A549 (cell line): ENCODE measurements around the gene VWF. TPM values are rescaled to one million over a fixed set of nuclear protein-coding genes. Genes with fewer than 3 reads are reported as not detected.
"Not testable (repeated sequence)": the region's sequence is repeated elsewhere in the genome, so short reads cannot be mapped to it uniquely, and the experiment has no call there.

Experiments used
- ATAC-seq, 2 experiments: fragments of 200-7000 bp in 1 of 2; fragments of >200 bp in 1 of 2; cut with Nextera tagmentation in 1 of 2; cut with Tn5 transposase in 1 of 2; 3 replicates each; pipeline versions ENCODE4 v1.8.0 to v1.9.1; 2018 to 2020; ENCODE audit warnings: mild to moderate bottlenecking in 1 of 2, moderate library complexity in 1 of 2
- CTCF ChIA-PET: fragments of 300-600 bp; sonication (Branson Sonifier 250); formaldehyde crosslinking; extraction: SDS; loops from one replicate; lab custom pipeline; 2021; ENCODE audit warnings: antibody characterized with exemption, inconsistent platforms; lab: Yijun Ruan, JAX
- POLR2A ChIA-PET: fragments of 350-600 bp; formaldehyde crosslinking; extraction: SDS; loops from one replicate; lab custom pipeline; 2021; ENCODE audit warnings: antibody characterized with exemption, inconsistent platforms; lab: Yijun Ruan, JAX
- DNase-seq, 2 experiments: peaks; one replicate each; pipeline versions ENCODE4 v3.0.0 to v3.0.0-alpha.2; 2011 to 2016; ENCODE audit warnings: low read depth in 1 of 2, low spot score in 1 of 2
- FAIRE-seq: peaks from 2 replicates; lab custom pipeline; 2011; peaks lifted over from hg19 to GRCh38; lab: Jason Lieb, UNC
- H3K27ac ChIP-seq, 2 experiments: fragments of >200 bp; sonication (Bioruptor Twin); formaldehyde crosslinking; 3 replicates each; pipeline ENCODE4 v1.5.1; 2016 to 2017
- H3K4me1 ChIP-seq: fragments of >200 bp; sonication (Bioruptor Twin); formaldehyde crosslinking; 3 replicates; pipeline ENCODE4 v1.6.1; 2016
- H3K4me2 ChIP-seq: fragments of >200 bp; sonication (Bioruptor Twin); formaldehyde crosslinking; 3 replicates; pipeline ENCODE4 v1.6.1; 2016
- H3K4me3 ChIP-seq: fragments of >200 bp; sonication (Bioruptor Twin); formaldehyde crosslinking; 3 replicates; pipeline ENCODE4 v1.5.1; 2016
- H3K9me3 ChIP-seq: fragments of >200 bp; sonication (Bioruptor Twin); formaldehyde crosslinking; 3 replicates; pipeline ENCODE4 v1.6.1; 2016
- CBX2 ChIP-seq: fragments of 200-600 bp; sonication (generic); IDR thresholded peaks from 2 replicates; pipeline ENCODE4 v1.6.1; 2016; ENCODE audit warnings: low read depth, mild to moderate bottlenecking, borderline replicate concordance
- CHD2 ChIP-seq: fragments of 150-350 bp; IDR thresholded peaks from 2 replicates; pipeline ENCODE4 v1.6.1; 2014; ENCODE audit warnings: low read length; ENCODE audit not compliant: partially characterized antibody
- CHD4 ChIP-seq: fragments of 200-600 bp; sonication (generic); IDR thresholded peaks from 2 replicates; pipeline ENCODE4 v1.6.1; 2016; ENCODE audit warnings: antibody characterized with exemption, mild to moderate bottlenecking, borderline replicate concordance
- EHMT2 ChIP-seq: fragments of 200-600 bp; sonication (generic); IDR thresholded peaks from 2 replicates; pipeline ENCODE4 v1.6.1; 2016; ENCODE audit warnings: antibody characterized with exemption, low read depth, mild to moderate bottlenecking, moderate library complexity
- FOSB ChIP-seq: fragments of 250-450 bp; sonication (Bioruptor Pico); IDR thresholded peaks from 2 replicates; pipeline ENCODE4 v1.5.0; 2020; ENCODE audit warnings: mild to moderate bottlenecking, moderate library complexity
- HEYL ChIP-seq: fragments of 250-450 bp; sonication (Bioruptor Pico); IDR thresholded peaks from 2 replicates; pipeline ENCODE4 v1.8.0; 2021; ENCODE audit warnings: mild to moderate bottlenecking, moderate library complexity
- HMGXB4 ChIP-seq: fragments of 250-450 bp; sonication (Bioruptor Pico); IDR thresholded peaks from 2 replicates; pipeline ENCODE4 v1.5.0; 2021; ENCODE audit warnings: mild to moderate bottlenecking, moderate library complexity, borderline replicate concordance
- HOXB13 ChIP-seq: fragments of 250-450 bp; sonication (Bioruptor Pico); IDR thresholded peaks from 2 replicates; pipeline ENCODE4 v1.5.0; 2020; ENCODE audit warnings: low read depth, mild to moderate bottlenecking, moderate library complexity
- KDM1A ChIP-seq: fragments of 200-600 bp; sonication (generic); IDR thresholded peaks from 2 replicates; pipeline ENCODE4 v1.6.1; 2016; ENCODE audit warnings: low read depth, mild to moderate bottlenecking
- MAZ ChIP-seq: fragments of 150-350 bp; IDR thresholded peaks from 2 replicates; pipeline ENCODE4 v1.6.1; 2014; ENCODE audit warnings: antibody characterized with exemption, low read depth, low read length, borderline replicate concordance
- NR3C1 ChIP-seq: fragments of >200 bp; sonication (Bioruptor Twin); formaldehyde crosslinking; IDR thresholded peaks from 3 replicates; pipeline ENCODE4 v1.6.1; 2017
- PBX3 ChIP-seq: IDR thresholded peaks from 2 replicates; pipeline ENCODE4 v1.6.1; 2012
- PHF8 ChIP-seq: fragments of 200-600 bp; sonication (generic); IDR thresholded peaks from 2 replicates; pipeline ENCODE4 v1.6.1; 2016; ENCODE audit warnings: low read depth, mild to moderate bottlenecking, antibody characterized with exemption, moderate library complexity, borderline replicate concordance
- RFX5 ChIP-seq: fragments of 450-650 bp; IDR thresholded peaks from 2 replicates; pipeline ENCODE4 v1.7.1; 2014; ENCODE audit warnings: antibody characterized with exemption, mild to moderate bottlenecking, moderate library complexity
- SMC3 ChIP-seq: fragments of >200 bp; sonication (Bioruptor Twin); formaldehyde crosslinking; IDR thresholded peaks from 3 replicates; pipeline ENCODE4 v1.6.1; 2018; ENCODE audit warnings: inconsistent platforms
- SREBF2 ChIP-seq: fragments of 450-650 bp; IDR thresholded peaks from 2 replicates; pipeline ENCODE4 v1.6.1; 2014; ENCODE audit warnings: mild to moderate bottlenecking, moderate library complexity
- USF2 ChIP-seq: fragments of 450-650 bp; IDR thresholded peaks from 2 replicates; pipeline ENCODE4 v1.6.1; 2014; ENCODE audit warnings: antibody characterized with exemption
- ZC3H11A ChIP-seq: fragments of 450-650 bp; IDR thresholded peaks from 2 replicates; pipeline ENCODE4 v1.6.1; 2014; ENCODE audit warnings: antibody characterized with exemption, mild to moderate bottlenecking
- ZFP36 ChIP-seq: fragments of 450-650 bp; IDR thresholded peaks from 2 replicates; pipeline ENCODE4 v1.6.1; 2014; ENCODE audit warnings: borderline replicate concordance; ENCODE audit not compliant: partially characterized antibody
- ZNF302 ChIP-seq: fragments of 250-450 bp; sonication (Bioruptor Pico); IDR thresholded peaks from 2 replicates; pipeline ENCODE4 v1.9.0; 2021; ENCODE audit warnings: inconsistent platforms, mild to moderate bottlenecking, moderate library complexity
- ZSCAN20 ChIP-seq: fragments of 250-450 bp; sonication (Bioruptor Pico); IDR thresholded peaks from 2 replicates; pipeline ENCODE4 v1.8.0; 2022; ENCODE audit warnings: mild to moderate bottlenecking, moderate library complexity
- WGBS: methylation state at CpG from one replicate; pipeline ENCODE4 v1.1.6; 2017; ENCODE audit errors: missing lambda C conversion rate; 5-methylcytosine and 5-hydroxymethylcytosine counted together
- polyA plus RNA-seq, 4 experiments: library from polyadenylated mRNA; depleted of rRNA in 3 of 4; stranded (reverse); fragments of >200 nt; fragmentation: RNase III in 1 of 4; extraction: RNeasy Plus Mini Kit Qiagen cat#74134 plus additional on column Dnase treatment in 1 of 4; gene quantifications; 2 replicates in 3 of 4; 3 replicates in 1 of 4; pipeline ENCODE4 v1.2.3, GENCODE V29; 2011 to 2017
- TF ChIP-seq, protein P1 (sequence below): fragments of 250-450 bp; sonication (Bioruptor Pico); IDR thresholded peaks from 2 replicates; pipeline ENCODE4 v1.5.0; 2020; ENCODE audit warnings: low read depth, mild to moderate bottlenecking, moderate library complexity

VWF gene
- polyA plus RNA-seq, 2 of the 4 experiments (the other 2 are of a cell fraction), result 0.01 TPM; not detected in 1

GRCh38 chr12:6157482-6157881, 33.0 kb upstream of the VWF start:
- H3K4me3 ChIP-seq, result no peak overlapping the region
- no peaks in the 10 kb centered on the region for H3K4me1 ChIP-seq
- DNase-seq, result no peak
- no peak for FAIRE-seq
- no peaks in the 10 kb centered on the region for H3K9me3 ChIP-seq
- TF ChIP-seq RFX5, result no peak
- TF ChIP-seq, protein P1, sequence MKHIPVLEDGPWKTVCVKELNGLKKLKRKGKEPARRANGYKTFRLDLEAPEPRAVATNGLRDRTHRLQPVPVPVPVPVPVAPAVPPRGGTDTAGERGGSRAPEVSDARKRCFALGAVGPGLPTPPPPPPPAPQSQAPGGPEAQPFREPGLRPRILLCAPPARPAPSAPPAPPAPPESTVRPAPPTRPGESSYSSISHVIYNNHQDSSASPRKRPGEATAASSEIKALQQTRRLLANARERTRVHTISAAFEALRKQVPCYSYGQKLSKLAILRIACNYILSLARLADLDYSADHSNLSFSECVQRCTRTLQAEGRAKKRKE, result no peak
- no peak for TF ChIP-seq CHD4
- TF ChIP-seq KDM1A, result no peak
- TF ChIP-seq HMGXB4 (CRISPR knock-in tag), result no peak
- no peak for TF ChIP-seq CBX2
- no peak for TF ChIP-seq USF2
- no peak for TF ChIP-seq HOXB13 (CRISPR knock-in tag)
- TF ChIP-seq ZFP36, result no peak
- TF ChIP-seq CHD2, result no peak
- no peak for TF ChIP-seq FOSB (CRISPR knock-in tag)
- TF ChIP-seq HEYL (CRISPR knock-in tag), result no peak
- no peak for TF ChIP-seq SREBF2
- H3K27ac ChIP-seq, result no peak overlapping the region
- POLR2A ChIA-PET, result no interaction called here
- no peak for ATAC-seq
- CTCF ChIA-PET, result no interaction called here
- 77% methylated on average over 4 of the region's 4 CpGs for WGBS
- no peak overlapping the region for H3K4me2 ChIP-seq

DNA sequence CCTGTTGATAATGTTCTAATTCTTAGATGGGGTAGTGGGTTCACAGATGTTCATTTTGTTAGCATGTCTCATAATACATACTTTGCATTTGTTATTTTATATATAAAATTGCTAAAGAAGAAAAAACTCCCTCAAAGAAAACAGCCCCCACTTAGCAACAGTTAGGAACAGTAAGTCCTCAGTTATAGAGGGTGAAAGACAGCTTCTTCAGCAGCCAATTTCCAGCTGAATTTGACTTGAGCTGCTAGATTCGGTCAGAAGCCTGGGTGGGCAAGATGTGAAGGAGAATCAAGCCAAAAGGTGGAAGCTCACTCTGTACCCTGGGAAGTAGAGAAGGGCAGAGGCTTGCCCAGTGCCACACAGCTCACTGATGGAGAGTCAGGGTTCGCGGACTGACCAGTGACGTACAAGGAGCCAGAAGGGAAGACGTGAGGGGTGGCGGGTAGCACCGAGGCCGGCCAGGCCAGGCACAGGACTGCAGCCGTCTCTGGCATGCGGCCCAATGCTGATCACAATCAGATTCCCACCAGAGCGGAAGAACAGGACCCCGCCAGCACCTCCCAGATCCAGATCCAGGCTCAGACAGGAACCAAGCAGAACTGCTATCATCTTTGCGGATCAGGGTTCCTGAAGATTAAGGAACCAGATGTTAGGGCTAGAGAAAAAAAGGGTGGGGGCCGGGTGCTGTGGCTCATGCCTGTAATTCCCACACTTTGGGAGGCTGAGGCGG, 30.4 kb upstream of the VWF start:
- DNase-seq (no peak), FAIRE-seq (no peak), ATAC-seq (no peak; a peak in 1 of 6 replicates)
- Histone ChIP-seq H3K27ac (no peak overlapping the region), H3K9me3 (no peaks in the 10 kb centered on the region), H3K4me3 (no peak overlapping the region), H3K4me1 (no peaks in the 10 kb centered on the region), H3K4me2 (no peak overlapping the region)
- TF ChIP-seq MAZ (no peak), NR3C1 (no peak), HOXB13 (CRISPR knock-in tag) (no peak)
- CTCF ChIA-PET, result interaction anchor here (1.5 kb wide), 1 partner anchor 9 kb away, joined by 3 read pairs; no protein-coding TSS in a partner anchor
- 72% methylated on average over 15 of the region's 15 CpGs for WGBS
- POLR2A ChIA-PET, result no interaction called here

DNA sequence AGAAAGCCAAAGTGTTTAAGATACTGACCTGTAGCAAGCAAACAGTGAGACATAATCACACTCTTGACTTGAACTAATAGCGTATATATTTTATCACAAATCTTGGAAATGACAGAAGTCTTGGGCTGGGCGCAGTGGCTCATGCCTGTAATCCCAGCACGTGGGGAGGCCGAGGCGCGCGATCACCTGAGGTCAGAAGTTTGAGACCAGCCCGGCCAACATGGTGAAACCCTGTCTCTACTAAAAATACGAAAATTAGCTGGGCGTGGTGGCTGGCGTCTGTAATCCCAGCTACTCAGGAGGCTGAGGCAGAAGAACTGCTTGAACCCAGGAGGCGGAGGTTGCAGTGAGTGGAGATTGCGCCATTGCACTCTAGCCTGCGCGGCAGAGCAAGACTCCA, 24.3 kb upstream of the VWF start:
- CTCF ChIA-PET, result interaction anchor here (1.5 kb wide), 1 partner anchor 18 kb away, joined by 3 read pairs; no protein-coding TSS in a partner anchor
- POLR2A ChIA-PET, H3K9me3 ChIP-seq, FAIRE-seq, DNase-seq, H3K4me2 ChIP-seq, H3K27ac ChIP-seq, ATAC-seq, H3K4me1 ChIP-seq, H3K4me3 ChIP-seq: not testable (repeated sequence)
- WGBS, result 91% methylated on average over 15 of the region's 15 CpGs

DNA sequence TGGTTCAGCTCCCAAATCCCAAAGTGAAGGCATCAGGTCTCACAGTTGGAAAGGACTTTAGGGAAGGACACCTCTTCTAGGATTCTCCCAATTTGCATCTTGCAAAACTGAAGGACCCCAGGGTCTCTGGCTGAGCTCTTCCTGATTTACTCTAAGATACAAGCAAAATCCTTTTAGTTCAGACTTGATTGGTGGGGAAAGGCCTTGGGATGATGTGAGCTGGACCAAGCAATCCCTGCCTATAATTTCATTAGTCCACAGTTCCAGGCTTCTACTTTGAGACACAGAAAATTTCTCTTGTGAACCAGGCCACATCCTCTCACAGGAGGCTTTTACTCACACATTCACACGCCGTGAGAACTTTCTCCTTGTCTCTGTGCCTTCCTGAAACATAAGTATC, 23.6 kb upstream of the VWF start:
- ATAC-seq, result no peak
- H3K27ac ChIP-seq, result no peak overlapping the region
- H3K4me3 ChIP-seq, result no peak overlapping the region
- 95% methylated on average over 2 of the region's 2 CpGs for WGBS
- no peak for FAIRE-seq
- POLR2A ChIA-PET, result no interaction called here
- no peaks in the 10 kb centered on the region for H3K9me3 ChIP-seq
- no peak overlapping the region for H3K4me2 ChIP-seq
- H3K4me1 ChIP-seq, result no peaks in the 10 kb centered on the region
- DNase-seq, result no peak
- CTCF ChIA-PET, result no interaction called here
- no peak for TF ChIP-seq EHMT2
- no peak for TF ChIP-seq ZNF302 (CRISPR knock-in tag)
- TF ChIP-seq PHF8, result no peak
- no peak for TF ChIP-seq ZSCAN20 (CRISPR knock-in tag)
- TF ChIP-seq SMC3, result no peak
- no peak for TF ChIP-seq SREBF2
- no peak for TF ChIP-seq PBX3
- TF ChIP-seq ZC3H11A, result no peak
